GM20000 (cell line): Measurements from ENCODE around the gene C1orf74.

Source experiments
- DNase-seq: peaks from one replicate; pipeline ENCODE4 v3.0.0; 2012; ENCODE audit warnings: low spot score
- CTCF ChIP-seq: IDR thresholded peaks from 2 replicates; pipeline ENCODE4 v1.5.1; 2012; ENCODE audit warnings: mild to moderate bottlenecking, control low read depth; ENCODE audit errors: extremely low read depth, missing control alignments

Gene C1orf74

DNA sequence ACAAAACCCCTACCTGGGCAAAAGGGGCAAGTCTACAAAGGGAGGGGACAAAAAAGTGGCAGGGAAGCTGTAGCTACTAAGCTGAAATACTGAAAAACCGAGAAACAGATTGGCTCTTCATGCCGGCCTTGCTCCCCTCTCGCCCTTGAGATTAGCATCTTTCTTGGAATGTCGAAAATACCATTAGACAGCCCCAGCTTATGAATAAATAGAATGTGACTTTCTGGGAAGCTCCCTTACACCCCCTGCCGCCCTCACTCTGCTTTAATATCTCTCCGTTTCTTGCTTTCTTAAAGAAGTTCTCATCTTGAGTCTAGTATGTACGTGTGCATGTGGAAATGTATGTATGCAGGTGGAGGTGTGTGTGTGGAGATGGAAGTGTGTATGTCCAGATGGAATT is 14.4 kb downstream of the C1orf74 start:
- no peak for DNase-seq
- no peak for TF ChIP-seq CTCF

DNA sequence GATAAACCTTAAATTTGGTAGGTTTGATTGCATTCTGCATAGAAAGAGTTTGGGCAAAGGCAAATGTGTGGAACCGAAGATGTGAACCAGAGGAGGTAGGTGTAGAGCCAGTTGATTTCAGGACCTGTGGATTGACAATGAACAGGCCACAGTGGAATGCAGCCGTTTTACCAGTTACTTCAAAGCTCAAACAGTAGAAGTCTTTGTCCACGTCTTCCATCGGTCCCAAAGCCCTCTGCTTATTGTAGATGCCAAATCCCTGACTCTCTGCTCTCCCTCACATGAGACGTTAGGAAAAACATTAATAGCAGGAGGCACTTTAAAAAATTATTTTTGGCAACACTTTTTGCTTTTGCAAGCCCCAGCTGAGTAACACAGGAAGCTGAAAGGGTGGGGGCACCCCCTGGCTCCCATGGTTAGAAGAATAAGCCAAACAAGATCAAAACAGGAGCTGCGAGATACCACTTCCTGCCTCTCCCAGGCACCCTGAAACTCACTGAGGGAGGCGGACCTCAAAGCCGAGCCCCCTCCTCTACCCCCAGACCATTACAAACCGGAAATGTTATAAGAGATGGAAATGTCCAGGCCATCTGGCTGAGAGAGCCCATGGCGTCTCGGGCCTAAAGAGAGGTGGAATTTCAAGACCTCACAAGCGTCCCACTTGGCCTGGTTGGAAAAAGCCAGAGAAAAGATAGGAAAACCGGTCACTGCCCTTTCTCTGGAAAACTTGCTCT is 15.0 kb downstream of the C1orf74 start:
- peak; percentile 74 for DNase-seq
- no peak for TF ChIP-seq CTCF

DNA sequence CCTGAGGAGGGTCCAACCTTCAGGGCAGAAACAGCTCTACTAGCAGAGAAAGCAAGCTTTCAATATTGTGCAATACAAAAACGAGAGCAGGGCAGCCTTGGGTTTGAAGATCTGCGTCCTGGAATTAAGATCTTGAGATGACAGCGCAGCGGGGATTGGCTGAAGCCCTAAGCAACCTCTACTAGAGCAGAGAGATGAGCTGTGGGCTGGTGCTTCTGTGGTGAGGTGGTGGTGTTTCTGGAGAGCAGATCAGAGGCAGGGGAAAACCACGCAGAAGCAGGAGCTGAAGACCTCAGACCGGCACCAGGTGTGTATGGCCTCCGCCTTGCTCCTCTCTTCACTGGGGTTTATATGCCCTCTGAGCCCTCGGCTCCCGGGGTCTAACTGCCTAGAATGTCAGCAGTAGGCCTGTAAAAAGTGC is 16.0 kb downstream of the C1orf74 start:
- no peak for TF ChIP-seq CTCF
- peak; percentile 79 for DNase-seq

DNA sequence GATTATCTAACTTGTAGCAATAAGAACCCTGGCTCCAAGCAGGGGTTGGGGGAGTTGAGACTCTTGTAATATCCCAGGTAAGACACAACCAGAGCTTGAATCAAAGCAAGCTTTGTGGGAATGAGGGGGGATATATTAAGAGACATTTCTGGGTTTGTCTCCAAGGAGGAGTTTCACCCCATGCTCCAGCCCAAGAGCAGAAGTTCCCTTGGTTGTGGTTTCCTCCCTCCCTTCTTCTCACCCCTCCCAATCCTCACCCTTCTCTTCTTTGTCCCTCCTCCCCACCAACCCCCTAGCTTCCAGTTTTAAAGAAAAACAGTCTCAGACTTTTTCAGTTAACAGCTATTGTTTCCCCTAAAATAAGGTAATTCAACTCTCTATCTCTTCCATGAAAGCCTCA is 16.7 kb downstream of the C1orf74 start:
- TF ChIP-seq CTCF = no peak
- DNase-seq = no peak

DNA sequence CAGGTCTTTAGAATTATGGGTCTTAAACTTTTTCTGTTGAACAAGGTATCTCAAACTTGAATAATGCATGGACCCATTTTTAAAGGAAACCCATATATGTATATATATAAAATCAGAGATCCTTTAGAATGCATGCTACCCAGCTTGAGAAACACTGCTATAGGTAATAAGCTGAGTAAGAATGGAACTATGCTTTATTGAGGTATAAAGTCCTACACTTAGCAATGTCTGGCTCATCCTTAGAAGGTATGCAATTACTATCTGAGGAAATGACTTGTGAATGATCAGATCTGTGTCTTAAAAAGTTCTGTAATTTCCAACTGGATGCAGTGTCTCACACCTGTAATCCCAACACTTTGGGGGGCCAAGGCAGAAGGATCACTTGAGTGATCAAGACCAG is 17.3 kb downstream of the C1orf74 start:
- no peak for TF ChIP-seq CTCF
- no peak for DNase-seq

GRCh38 chr1:209766051-209766450 is 18.3 kb downstream of the C1orf74 start:
- TF ChIP-seq CTCF = no peak
- no peak for DNase-seq

- TF ChIP-seq CTCF = no peak
These were observed 23.2 kb downstream of the C1orf74 start for GRCh38 chr1:209761011-209761635.

More at GRCh38 chr1:209761011-209761635, 23.2 kb downstream of the C1orf74 start:
- no peak for DNase-seq
